Transverse colon (tissue), 4 donors: ENCODE data around the gene ZCCHC7.

ENCODE experiments used
- CTCF ChIP-seq, 5 experiments: fragments of 200-600 bp in 3 of 5; fragments of 450-650 bp in 2 of 5; sonication (generic) in 3 of 5; IDR thresholded peaks; 1 replicate in 2 of 5; 2 replicates in 3 of 5; pipeline ENCODE4 v1.5.1; 2016 to 2017; ENCODE audit warnings: antibody characterized with exemption in 5 of 5, inconsistent platforms in 3 of 5, mild to moderate bottlenecking in 2 of 5, moderate library complexity in 1 of 5
- POLR2AphosphoS5 ChIP-seq, 3 donors: sonication (generic); formaldehyde crosslinking; IDR thresholded peaks; one replicate each; pipeline ENCODE4 v1.6.1; 2016; ENCODE audit warnings: antibody characterized with exemption in 3 of 3

GRCh38 chr9:37271679-37272078 lies 151.3 kb downstream of the ZCCHC7 start:
- no peak for TF ChIP-seq CTCF (IDR thresholded peaks at IDR 0.05)
- TF ChIP-seq POLR2AphosphoS5 (IDR thresholded peaks at IDR 0.05), result no peak
